Left ventricle myocardium inferior (tissue), 1 donor: ENCODE data around the gene CIRBP. TPM values are rescaled to one million over a fixed set of nuclear protein-coding genes. Genes with fewer than 3 reads are reported as not detected.

Source experiments
- DNase-seq: peaks from one replicate; pipeline ENCODE4 v3.0.0-alpha.2; 2020
- H3K27ac ChIP-seq: fragments of 200-600 bp; replicated peaks from 2 replicates; pipeline ENCODE4 v1.8.0; 2021
- H3K27me3 ChIP-seq: fragments of 200-600 bp; 2 replicates; pipeline ENCODE4 v1.8.0; 2021; ENCODE audit warnings: low read depth
- H3K36me3 ChIP-seq: fragments of 200-600 bp; 2 replicates; pipeline ENCODE4 v1.8.0; 2021
- H3K4me1 ChIP-seq: fragments of 200-600 bp; 2 replicates; pipeline ENCODE4 v1.8.0; 2021
- H3K4me3 ChIP-seq: fragments of 200-600 bp; 2 replicates; pipeline ENCODE4 v1.8.0; 2021; ENCODE audit warnings: mild to moderate bottlenecking, moderate library complexity
- H3K9me3 ChIP-seq: fragments of 200-600 bp; replicated peaks from 2 replicates; pipeline ENCODE4 v1.8.0; 2021
- CTCF ChIP-seq: fragments of 200-600 bp; IDR thresholded peaks from 2 replicates; pipeline ENCODE4 v1.8.0; 2021; ENCODE audit warnings: antibody characterized with exemption, mild to moderate bottlenecking, borderline replicate concordance
- intact Hi-C: fragments of 100-400 bp; cut with micrococcal nuclease; formaldehyde crosslinking; loops from one replicate; pipeline ENCODE4 v1.11.0; 2022
- total RNA-seq: library from RNA; stranded (reverse); fragmentation: NEBNext Ultra II Directional; extraction: Animal tissue kit (Norgen Biotek cat#: 25700); gene quantifications from one replicate; pipeline ENCODE4 v1.2.1, GENCODE V29; 2021
- donor health status: DM: no; HTN: yes; CAD: no; lungs with severe emphysema.

CIRBP gene
- total RNA-seq, 1 donor from 2014 or later: 229 TPM

GRCh38 chr19:1253514-1254080 lies 15.5 kb upstream of the CIRBP start:
- Histone ChIP-seq H3K27ac (peak overlapping the region; percentile 100), H3K4me3 (peak overlapping the region; percentile 93), H3K9me3 (no peaks in the 10 kb centered on the region), H3K27me3 (no peaks in the 10 kb centered on the region), H3K4me1 (peaks cover 87% of the 10 kb centered on the region), H3K36me3 (peaks cover 74% of the 10 kb centered on the region)
- intact Hi-C loops: no loop called here
- no peak for TF ChIP-seq CTCF
- no peak for DNase-seq

- TF ChIP-seq CTCF: no peak
- DNase-seq: no peak
- peak overlapping the region; percentile 100 for H3K27ac ChIP-seq
- H3K27me3 ChIP-seq: no peaks in the 10 kb centered on the region
- H3K4me3 ChIP-seq: peak overlapping the region; percentile 93
- H3K9me3 ChIP-seq: no peaks in the 10 kb centered on the region
- H3K4me1 ChIP-seq: peaks cover 90% of the 10 kb centered on the region
- intact Hi-C loops: no loop called here
- H3K36me3 ChIP-seq: peaks cover 74% of the 10 kb centered on the region
Observed at GRCh38 chr19:1254081-1254527, 15.0 kb upstream of the CIRBP start.

- Histone ChIP-seq H3K27ac (peak overlapping the region; percentile 100), H3K4me1 (peaks cover 95% of the 10 kb centered on the region), H3K27me3 (no peaks in the 10 kb centered on the region), H3K36me3 (peaks cover 74% of the 10 kb centered on the region), H3K9me3 (no peaks in the 10 kb centered on the region), H3K4me3 (peak overlapping the region; percentile 93)
- DNase-seq: no peak
- TF ChIP-seq CTCF: no peak
- intact Hi-C loops: no loop called here
Observed at GRCh38 chr19:1254530-1255185, 14.5 kb upstream of the CIRBP start.

- H3K27me3 ChIP-seq: no peaks in the 10 kb centered on the region
- DNase-seq: no peak
- intact Hi-C loops: no loop called here
- TF ChIP-seq CTCF: no peak
- peak overlapping the region; percentile 100 for H3K27ac ChIP-seq
- H3K4me3 ChIP-seq: peak overlapping the region; percentile 17
- no peaks in the 10 kb centered on the region for H3K9me3 ChIP-seq
- H3K36me3 ChIP-seq: peaks cover 66% of the 10 kb centered on the region
- H3K4me1 ChIP-seq: peaks cover 100% of the 10 kb centered on the region
Observed at GRCh38 chr19:1255186-1256161, 13.7 kb upstream of the CIRBP start.

- DNase-seq: no peak
- Histone ChIP-seq H3K4me3 (peak overlapping the region; percentile 5), H3K27ac (peak overlapping the region; percentile 100), H3K9me3 (no peaks in the 10 kb centered on the region), H3K36me3 (peaks cover 52% of the 10 kb centered on the region), H3K4me1 (peaks cover 97% of the 10 kb centered on the region), H3K27me3 (no peaks in the 10 kb centered on the region)
- intact Hi-C loops: no loop called here
- no peak for TF ChIP-seq CTCF
Observed at GRCh38 chr19:1256646-1257474, 12.3 kb upstream of the CIRBP start.
